ENCODE data around the gene PDE7B.

GRCh38 chr6:136212608-136213007 is 361.1 kb downstream of the PDE7B start:
- TF ChIP-seq CTCF (conservative IDR thresholded peaks at IDR 0.05; ENCODE audit: low read depth, low read length) (no peak), EZH2phosphoT487 (IDR thresholded peaks at IDR 0.05; ENCODE audit: borderline replicate concordance, low read length) (no peak), EZH2 (IDR thresholded peaks at IDR 0.05; ENCODE audit: low read length, unreplicated experiment) (no peak)
